Fibroblast of the conjunctiva (primary cell): Measurements from ENCODE around the gene ZNF195.
A peak's percentile ranks its signal among the peaks of the same experiment; 100 is the strongest.
"Not testable (repeated sequence)": the region's sequence is repeated elsewhere in the genome, so short reads cannot be mapped to it uniquely, and the experiment has no call there.

ENCODE experiments used
- DNase-seq: peaks from one replicate; pipeline ENCODE4 v3.0.0-alpha.2; 2010; ENCODE audit warnings: low read depth

The ZNF195 gene

GRCh38 chr11:3347127-3347526, 31.8 kb downstream of the ZNF195 start:
- DNase-seq, result no peak

DNA sequence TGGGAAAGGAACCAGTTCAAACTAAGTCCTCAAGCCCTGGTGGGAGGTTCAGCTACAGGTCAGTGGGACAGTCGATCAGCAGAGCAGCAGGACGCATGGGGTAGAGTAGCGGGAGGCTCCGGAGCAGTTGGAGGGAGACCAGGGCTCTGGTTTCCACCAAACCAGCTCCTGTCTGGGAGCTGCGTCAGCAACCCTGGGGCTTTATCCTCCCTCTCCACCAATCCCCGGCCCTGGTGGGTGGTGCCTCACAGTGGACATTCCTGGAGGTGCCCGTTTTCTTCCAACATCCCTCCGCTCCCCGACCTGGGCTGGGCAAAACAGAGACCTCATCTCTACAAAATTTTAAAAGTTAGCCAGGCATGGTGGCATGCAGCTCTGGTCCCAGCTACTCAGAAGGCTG, 32.4 kb downstream of the ZNF195 start:
- DNase-seq, result no peak

DNA sequence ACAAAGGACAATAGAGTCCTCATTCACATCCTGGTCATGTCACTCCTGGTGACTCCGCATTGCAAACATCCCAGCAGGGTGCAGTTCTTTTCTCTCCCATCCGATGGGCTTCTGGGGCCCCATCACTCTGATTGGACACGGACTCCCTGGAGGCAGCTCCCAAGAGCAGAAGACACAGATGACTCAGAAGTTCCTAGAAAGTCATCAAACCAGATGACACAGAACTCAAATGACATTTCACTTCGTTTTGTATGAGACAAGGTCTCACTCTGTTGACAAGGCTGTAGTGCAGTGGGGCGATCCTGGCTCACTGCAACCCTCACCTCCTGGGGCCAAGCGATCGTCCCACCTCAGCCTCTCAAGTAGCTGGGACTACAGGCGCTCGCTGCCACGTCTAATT, 33.2 kb downstream of the ZNF195 start:
- no peak for DNase-seq

- DNase-seq, result no peak
These were observed 34.4 kb downstream of the ZNF195 start for GRCh38 chr11:3344327-3345174.

GRCh38 chr11:3342709-3343108, 36.2 kb downstream of the ZNF195 start:
- no peak for DNase-seq

DNA sequence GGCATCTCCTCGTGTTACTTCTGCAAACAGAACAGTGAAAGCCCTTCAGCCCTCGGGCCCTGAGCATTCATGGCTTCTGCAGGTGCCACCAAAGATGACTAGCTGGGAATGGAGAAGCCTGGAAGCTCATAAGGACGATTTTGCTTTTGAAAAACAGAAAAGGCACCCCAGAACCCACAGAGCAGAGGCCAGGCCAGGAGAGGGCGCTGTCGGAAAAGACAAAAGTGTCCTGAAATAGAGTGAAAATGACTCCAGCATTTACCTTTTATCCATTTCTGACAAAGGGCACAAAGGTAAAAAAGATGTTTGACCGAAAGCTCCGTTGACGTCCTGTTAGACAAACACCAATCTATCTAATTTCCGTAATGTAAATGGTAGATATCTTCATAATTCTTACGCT, 37.6 kb downstream of the ZNF195 start:
- no peak for DNase-seq

GRCh38 chr11:3340025-3340424, 38.9 kb downstream of the ZNF195 start:
- peak; percentile 6 for DNase-seq

DNA sequence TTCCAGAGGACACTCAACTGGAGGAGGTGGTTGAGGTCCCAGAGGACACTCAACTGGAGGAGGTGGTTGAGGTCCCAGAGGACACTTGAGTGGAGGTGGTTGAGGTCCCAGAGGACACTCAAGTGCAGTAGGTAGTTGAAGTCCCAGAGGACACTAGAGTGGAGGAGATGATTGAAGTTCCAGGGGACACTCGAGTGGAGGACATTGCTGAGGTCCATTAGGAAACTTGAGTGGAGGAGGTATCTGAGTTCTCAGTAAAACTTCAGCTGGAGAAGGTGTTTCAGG, 39.7 kb downstream of the ZNF195 start:
- no peak for DNase-seq

GRCh38 chr11:3338569-3339339, 40.2 kb downstream of the ZNF195 start:
- DNase-seq, result no peak

GRCh38 chr11:3336420-3336819, 42.5 kb downstream of the ZNF195 start:
- DNase-seq, result not testable (repeated sequence)

GRCh38 chr11:3333157-3333556, 45.8 kb downstream of the ZNF195 start:
- not testable (repeated sequence) for DNase-seq

DNA sequence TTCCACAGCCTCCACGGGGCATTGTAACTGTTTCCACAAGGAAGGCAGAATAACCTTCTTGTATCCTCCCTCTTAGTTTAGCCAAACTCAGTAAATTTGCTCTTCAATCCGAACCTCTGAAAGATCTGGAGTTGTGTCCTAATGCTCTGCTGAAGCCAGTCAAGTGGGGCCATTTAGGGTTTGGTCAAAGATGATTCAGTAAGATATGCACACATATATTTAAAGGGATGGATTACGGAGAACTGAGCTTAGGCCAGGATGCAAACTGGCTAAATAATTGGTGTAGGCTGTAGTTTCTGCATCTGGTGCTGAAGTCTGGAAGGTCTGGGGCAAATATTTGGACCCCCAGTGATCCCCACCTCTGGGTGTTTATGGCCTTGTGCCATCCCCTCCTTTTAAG, 47.9 kb downstream of the ZNF195 start:
- DNase-seq, result not testable (repeated sequence)

DNA sequence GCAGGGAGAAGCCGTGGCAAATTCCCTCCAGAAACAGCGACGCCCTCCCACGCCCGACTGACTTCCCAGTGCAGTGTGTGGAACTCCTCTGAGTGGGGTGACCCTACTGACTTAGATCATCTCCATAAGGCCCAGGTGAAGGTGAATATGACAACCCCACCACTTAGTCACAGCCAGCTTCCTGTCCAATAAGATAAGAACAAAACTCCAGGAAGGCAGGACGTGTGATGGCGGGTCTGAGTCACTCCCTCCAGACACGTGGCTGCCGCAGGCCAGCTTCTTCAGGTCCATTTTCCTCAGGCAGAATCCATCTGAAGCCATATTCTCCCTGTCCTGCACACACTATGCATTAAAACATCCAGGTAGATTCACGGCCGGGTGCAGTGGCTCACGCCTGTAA, 48.9 kb downstream of the ZNF195 start:
- DNase-seq, result not testable (repeated sequence)

- not testable (repeated sequence) for DNase-seq
These were observed 50.4 kb downstream of the ZNF195 start for GRCh38 chr11:3328503-3328902.

DNA sequence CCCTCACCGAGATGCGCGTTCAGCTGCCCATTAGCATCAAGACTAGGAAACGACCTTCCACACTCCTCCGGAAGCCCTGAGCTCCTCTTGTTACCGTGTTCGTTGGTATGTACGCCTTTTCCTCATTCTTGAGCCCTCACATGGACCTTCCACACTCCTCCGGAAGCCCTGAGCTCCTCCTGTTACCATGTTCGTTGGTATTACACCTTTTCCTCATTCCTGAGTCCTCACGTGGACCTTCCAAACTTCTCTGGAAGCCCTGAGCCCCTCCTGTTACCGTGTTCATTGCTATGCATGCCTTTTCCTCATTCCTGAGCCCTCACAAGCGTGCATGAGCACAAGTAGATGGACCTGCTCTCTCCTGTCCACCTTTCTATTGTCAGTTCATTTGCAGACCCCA, 52.5 kb downstream of the ZNF195 start:
- DNase-seq, result not testable (repeated sequence)

GRCh38 chr11:3324724-3325123, 54.2 kb downstream of the ZNF195 start:
- DNase-seq, result not testable (repeated sequence)
